Fibroblast of villous mesenchyme (primary cell): ENCODE results near the gene CEP170B. TPM values are rescaled to one million over a fixed set of nuclear protein-coding genes. Genes with fewer than 3 reads are reported as not detected.

Experiments
- DNase-seq: peaks from one replicate; pipeline ENCODE4 v3.0.0-alpha.2; 2010; ENCODE audit warnings: low read depth
- H3K4me3 ChIP-seq: 2 replicates; pipeline ENCODE4 v1.5.1; 2011; ENCODE audit warnings: low read depth, mild to moderate bottlenecking, low read length
- total RNA-seq: library from RNA; depleted of rRNA; stranded (reverse); fragments of >200 nt; gene quantifications from 2 replicates; pipeline ENCODE4 v1.2.3, GENCODE V29; 2012
- TF ChIP-seq, protein P1 (sequence below): IDR thresholded peaks from 2 replicates; pipeline ENCODE4 v1.5.1; 2012; ENCODE audit warnings: low read depth, mild to moderate bottlenecking, low read length; ENCODE audit not compliant: insufficient read depth

The CEP170B gene
- total RNA-seq, 1 donor: 19.4 TPM

DNA sequence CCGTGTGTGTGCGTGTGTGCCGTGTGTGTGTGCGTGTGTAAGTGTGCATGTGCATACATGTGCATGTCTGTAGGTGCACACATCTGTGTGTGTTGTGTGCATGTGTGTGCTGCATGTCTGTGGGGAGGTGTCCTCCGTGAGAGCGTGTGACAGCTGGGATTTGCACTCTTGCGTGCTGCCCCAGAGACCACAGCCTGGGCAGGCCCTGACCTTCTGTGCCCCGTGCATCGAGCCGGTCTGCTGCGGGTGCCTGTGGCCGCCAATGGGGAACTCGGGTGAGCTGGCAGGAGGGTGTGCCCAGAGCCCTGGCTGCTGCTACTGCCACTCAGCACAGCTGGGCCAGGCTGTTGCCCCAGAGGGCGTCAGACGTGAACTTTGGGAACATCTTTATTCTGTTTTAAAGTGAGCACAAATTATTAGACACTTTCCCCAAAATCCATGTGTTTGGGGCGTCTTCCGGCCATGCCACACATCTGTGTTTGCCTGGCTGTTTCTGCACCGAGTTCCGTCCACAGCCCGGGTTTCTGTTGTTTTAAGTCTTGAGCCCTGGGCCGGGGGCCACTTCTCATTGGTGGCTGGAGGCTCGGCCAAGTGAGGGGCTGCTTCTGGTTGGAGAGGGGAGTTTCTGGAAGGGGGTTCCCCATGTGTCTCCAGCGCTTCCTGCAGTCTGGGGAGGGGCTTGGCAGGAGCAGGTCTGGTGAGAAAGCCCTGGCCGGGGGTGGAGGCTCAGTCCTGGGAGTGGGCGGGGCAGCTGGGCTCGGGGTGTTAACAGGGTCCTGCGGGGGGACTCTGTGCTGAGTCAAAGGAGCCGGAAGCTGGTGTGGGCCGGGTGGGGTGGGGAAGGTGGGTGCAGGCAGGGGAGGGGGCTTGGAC is 7.6 kb downstream of the CEP170B start:
- DNase-seq: peak; percentile 63
- TF ChIP-seq, protein P1, sequence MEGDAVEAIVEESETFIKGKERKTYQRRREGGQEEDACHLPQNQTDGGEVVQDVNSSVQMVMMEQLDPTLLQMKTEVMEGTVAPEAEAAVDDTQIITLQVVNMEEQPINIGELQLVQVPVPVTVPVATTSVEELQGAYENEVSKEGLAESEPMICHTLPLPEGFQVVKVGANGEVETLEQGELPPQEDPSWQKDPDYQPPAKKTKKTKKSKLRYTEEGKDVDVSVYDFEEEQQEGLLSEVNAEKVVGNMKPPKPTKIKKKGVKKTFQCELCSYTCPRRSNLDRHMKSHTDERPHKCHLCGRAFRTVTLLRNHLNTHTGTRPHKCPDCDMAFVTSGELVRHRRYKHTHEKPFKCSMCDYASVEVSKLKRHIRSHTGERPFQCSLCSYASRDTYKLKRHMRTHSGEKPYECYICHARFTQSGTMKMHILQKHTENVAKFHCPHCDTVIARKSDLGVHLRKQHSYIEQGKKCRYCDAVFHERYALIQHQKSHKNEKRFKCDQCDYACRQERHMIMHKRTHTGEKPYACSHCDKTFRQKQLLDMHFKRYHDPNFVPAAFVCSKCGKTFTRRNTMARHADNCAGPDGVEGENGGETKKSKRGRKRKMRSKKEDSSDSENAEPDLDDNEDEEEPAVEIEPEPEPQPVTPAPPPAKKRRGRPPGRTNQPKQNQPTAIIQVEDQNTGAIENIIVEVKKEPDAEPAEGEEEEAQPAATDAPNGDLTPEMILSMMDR: no peak
- H3K4me3 ChIP-seq: no peak overlapping the region

DNA sequence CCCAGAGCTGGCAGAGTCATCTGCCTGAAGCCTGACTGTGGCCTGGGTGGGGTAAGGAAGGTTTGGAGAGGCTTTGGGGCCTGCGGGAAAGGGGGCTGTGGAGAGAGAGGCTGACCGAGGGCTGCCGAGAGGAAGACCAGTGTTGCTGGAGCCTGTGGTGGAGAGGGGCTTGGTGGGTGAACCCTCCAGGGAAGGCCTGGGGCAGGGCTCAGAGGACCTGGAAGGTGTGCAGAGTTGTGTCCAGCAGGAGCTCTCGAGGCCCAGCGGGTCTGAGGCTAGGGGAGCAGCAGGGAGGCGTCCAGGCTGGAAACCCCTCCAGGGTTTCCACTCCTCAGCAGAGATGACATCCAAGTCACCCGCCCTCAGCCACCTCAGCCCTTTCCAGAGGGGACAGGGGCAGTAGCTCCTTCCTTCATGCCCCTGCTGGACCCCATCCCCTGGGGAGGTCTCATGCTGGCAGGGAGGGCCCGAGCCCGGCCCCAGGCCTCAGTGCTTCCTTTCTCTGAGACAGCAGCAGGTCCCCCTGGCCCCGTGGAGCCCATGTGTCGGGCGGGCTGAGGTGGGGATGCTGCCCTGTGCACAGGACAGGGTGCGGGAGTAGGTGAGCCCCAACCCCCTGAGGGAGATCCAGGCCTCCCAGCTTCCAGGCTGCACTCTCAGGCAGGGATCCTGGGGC is 8.4 kb downstream of the CEP170B start:
- H3K4me3 ChIP-seq: no peak overlapping the region
- TF ChIP-seq, protein P1: no peak
- no peak for DNase-seq

DNA sequence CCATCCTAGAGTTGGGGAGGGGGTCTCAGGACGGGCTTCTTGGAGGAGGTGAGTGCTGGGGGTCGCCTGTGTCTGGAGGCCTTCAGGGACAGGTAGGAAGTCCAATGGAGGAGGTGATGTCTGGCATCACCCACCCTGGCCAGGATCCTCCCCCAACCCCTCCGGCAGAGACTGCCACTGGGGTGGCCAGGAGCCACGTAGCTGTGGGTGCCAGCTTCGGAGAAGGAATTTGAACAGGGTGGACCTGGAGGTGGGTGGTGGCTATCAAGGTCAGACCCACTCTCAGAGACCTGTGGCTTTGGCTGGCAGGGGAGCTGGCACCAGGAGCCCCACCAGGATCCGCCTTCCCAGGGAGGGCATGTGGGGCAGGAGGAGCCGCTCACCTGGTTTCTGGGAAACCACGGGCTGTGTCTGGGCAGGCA is 9.1 kb downstream of the CEP170B start:
- TF ChIP-seq, protein P1: no peak
- no peak for DNase-seq
- no peak overlapping the region for H3K4me3 ChIP-seq

DNA sequence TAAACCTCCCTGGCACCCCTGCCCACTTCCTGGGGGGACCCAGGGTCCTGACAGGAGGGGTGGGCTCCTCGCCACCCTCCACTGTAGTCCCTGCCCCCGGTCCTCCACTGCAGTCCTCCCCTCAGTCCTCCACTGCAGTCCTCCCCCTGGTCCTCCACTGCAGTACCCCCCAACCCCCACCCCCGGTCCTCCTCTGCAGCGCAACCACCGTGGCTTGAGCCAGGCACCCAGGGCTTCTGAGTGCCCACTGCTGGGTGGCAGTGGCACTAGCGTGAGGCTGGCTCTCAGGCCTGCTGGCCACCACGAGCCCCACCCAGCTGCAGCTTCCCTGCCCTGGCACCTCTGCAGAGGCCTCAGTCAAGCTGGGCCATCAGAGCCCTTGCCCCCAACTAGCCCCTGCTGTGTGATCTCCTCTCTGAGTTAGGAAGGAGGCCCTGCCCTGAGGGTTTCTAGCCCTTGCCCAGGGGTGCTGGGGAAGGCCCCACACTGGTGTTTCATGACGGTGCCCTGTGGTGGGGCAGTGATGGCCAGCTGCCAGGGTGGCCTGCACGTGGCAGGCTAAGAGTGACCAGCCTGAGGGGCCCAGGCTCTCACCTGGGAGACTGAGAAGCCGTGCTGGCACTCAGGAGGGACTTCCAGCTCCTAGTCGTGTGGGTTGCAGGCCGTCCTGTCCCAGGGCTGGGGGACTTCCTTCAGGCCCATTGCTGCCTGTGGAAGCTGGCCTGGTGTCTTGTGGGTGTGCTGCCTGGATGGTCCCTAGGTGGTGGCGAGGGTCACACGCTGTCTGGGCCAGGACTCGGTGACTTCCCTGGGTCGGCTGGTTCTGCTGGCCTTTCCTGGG is 9.7 kb downstream of the CEP170B start:
- TF ChIP-seq, protein P1: no peak
- no peak overlapping the region for H3K4me3 ChIP-seq
- no peak for DNase-seq

DNA sequence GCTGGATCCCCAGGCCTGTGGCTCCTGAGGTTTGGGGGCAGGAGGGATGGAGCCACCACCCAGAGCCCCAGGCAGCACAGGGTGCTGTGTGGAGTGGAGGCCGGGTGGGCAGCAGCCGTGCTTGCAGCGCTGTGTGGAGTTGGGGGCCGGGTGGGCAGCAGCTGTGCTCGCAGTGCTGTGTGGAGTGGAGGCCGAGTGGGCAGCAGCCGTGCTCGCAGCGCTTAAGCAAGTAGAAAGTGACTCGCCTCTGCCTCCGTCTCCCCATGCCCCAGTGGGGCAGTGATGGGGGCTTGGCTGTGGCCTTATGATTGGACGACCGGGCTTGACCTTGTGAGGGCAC is 10.3 kb downstream of the CEP170B start:
- DNase-seq: no peak
- no peak overlapping the region for H3K4me3 ChIP-seq
- TF ChIP-seq, protein P1: no peak

DNA sequence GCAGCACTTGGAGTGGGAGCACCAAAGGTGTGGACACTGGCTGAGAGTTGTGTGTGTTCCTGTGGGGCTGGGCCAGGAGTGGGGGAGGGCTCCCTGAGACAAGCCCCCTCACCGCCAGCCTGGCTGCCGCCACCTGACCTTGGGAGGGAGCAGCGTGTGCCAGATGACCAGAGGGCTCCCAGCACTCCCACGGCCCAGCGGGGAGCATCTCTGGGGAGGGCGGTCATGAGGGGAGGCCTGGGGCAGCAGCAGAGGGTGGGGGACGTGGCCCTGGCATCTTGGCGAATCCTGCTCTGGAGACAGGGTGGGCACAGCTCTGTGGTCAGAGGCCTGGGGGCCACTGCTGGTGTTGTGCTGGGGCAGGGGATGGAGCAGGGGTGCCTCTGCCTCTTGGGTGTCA is 10.7 kb downstream of the CEP170B start:
- no peak overlapping the region for H3K4me3 ChIP-seq
- TF ChIP-seq, protein P1: no peak
- no peak for DNase-seq
